RWPE1 (cell line): ENCODE measurements around the gene POLR2E.

Source experiments
- CTCF ChIA-PET: fragments of 350-600 bp; sonication (Branson Sonifier 250); formaldehyde crosslinking; extraction: SDS; loops from one replicate; lab custom pipeline; 2021; lab: Yijun Ruan, JAX
- POLR2A ChIA-PET: fragments of 400-600 bp; formaldehyde crosslinking; extraction: SDS; loops from one replicate; lab custom pipeline; 2020; ENCODE audit warnings: antibody characterized with exemption; ENCODE audit not compliant: low non-redundant PET; lab: Yijun Ruan, JAX
- DNase-seq: peaks from one replicate; pipeline ENCODE4 v3.0.0; 2012; ENCODE audit warnings: low spot score
- H3K27ac ChIP-seq: fragments of 450-650 bp; 2 replicates; pipeline ENCODE4 v1.5.1; 2017
- CTCF ChIP-seq: fragments of 450-650 bp; conservative IDR thresholded peaks from 2 replicates; pipeline ENCODE4 v1.5.1; 2017; ENCODE audit warnings: low read depth, mild to moderate bottlenecking

POLR2E gene

DNA sequence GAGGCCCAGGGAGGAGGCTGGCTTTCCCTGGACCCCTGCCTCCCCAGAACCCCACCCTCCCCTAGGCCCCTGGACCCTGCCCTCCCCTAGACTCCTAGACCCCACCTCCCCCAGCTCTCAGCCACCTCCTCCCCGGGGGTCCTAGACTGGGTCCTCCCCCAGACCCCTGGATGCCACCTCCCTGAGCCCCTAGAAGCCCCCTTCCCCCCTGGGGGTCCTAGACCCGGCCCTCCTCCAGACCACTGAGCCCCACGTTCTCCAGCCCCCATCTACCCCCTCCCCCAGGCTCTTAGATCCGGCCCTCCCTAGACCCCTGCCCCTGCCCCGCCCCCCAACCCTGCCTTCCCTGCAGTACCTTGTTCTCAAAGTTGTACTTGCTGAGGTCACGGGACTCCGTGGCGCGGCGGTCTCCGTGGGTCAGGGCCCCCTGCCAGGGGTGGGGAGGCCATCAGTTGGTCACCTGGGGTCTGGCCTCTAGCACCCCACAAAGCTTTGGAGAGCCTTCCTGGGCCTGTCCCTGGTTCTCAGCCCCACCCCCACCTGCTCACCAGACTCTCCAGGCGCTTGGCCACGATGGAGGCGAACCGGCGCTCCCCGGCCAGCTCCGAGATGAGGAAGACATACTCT is 16.6 kb upstream of the POLR2E start:
- no peak for TF ChIP-seq CTCF
- no peak for DNase-seq
- ChIA-PET CTCF (interaction anchor here (0.8 to 1.7 kb wide), 2 partner anchors 83 to 133 kb away, joined by 4 to 6 read pairs; no protein-coding TSS in a partner anchor), POLR2A (no interaction called here)
- peak overlapping the region; percentile 100 for H3K27ac ChIP-seq

GRCh38 chr19:1110809-1111640 is 15.8 kb upstream of the POLR2E start:
- peak overlapping the region; percentile 100 for H3K27ac ChIP-seq
- no peak for TF ChIP-seq CTCF
- POLR2A ChIA-PET = no interaction called here

GRCh38 chr19:1109697-1110671 is 14.8 kb upstream of the POLR2E start:
- CTCF ChIA-PET = interaction anchor here (0.7 kb wide), 1 partner anchor 58 kb away, joined by 5 read pairs; no protein-coding TSS in a partner anchor
- POLR2A ChIA-PET = no interaction called here
- no peak for DNase-seq
- TF ChIP-seq CTCF = no peak
- H3K27ac ChIP-seq = peak overlapping the region; percentile 100

More at GRCh38 chr19:1110809-1111640, 15.8 kb upstream of the POLR2E start:
- no peak for DNase-seq
- CTCF ChIA-PET = interaction anchor here (0.6 kb wide), 1 partner anchor 92 kb away, joined by 3 read pairs; no protein-coding TSS in a partner anchor

DNA sequence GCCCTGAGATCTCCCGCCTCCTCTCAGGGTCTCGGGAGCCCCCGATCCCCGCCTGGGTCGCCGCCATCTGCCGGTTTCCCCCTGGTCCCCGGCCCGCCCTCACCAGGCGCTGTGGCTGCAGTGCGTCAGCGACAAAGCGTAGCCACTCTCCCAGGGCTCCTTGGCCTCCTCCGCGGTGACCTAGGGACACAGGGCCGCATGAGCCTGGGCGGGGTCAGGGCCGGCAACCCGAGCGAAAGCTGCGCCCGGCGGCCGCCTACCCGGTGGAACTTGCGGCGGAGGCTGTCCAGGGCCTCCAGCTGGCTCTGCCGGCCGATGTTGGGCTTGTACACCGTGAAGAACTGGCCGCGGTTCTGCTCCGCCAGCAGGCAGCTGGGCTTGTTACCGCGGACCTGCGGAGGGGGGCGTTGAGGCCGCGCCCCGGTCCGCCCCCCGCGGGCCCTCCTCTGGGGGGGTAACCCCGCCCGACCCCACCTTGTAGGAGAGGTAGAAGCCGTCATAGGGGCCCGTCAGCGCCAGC is 13.9 kb upstream of the POLR2E start:
- H3K27ac ChIP-seq = peak overlapping the region; percentile 100
- ChIA-PET POLR2A (no interaction called here), CTCF (no interaction called here)
- no peak for DNase-seq
- no peak for TF ChIP-seq CTCF

DNA sequence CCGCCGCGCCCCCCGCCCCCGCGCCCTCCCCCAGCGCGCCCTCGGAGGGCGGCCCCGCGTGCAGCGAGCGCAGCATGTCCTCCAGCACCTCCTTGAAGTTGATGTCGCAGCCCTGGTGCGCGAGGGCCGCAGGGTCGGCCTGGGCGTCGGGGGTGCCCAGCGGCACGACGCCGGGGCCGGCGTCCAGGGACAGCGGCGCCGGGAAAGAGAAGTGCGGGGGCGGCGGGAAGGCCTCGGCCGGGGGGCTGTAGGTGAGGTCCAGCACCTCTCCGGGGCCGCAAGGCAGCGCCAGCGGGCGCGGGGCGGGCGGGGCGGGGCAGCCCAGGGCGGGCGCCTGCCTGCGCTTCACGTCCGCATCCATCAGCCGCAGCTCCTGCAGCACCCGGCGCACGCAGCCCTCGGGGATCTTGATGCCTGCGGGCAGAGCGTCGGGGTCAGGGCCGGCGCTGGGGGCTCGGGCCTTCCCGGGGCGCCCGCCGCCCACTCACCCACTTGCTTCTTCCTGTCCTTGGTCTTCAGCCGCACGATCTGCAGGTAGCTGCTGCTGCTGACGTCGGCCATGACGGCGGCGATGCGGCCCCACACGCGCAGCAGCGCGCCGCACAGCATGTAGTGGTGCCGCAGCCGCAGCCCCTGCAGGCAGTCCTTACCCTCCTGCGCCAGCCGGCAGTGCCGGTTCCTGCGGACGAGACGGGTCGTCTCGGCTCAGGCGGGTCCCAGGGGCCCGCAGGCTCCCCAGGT is 13.3 kb upstream of the POLR2E start:
- DNase-seq = no peak
- CTCF ChIA-PET = no interaction called here
- TF ChIP-seq CTCF = no peak
- H3K27ac ChIP-seq = peak overlapping the region; percentile 100
- POLR2A ChIA-PET = no interaction called here
